NCI-H1105 (cell line): ENCODE results near the gene CPXM2.

ENCODE experiments used
- DNase-seq: peaks from one replicate; lab custom pipeline; 2025; lab: John Stamatoyannopoulos, UW

The CPXM2 gene

GRCh38 chr10:123772645-123773508 lies 118.7 kb downstream of the CPXM2 start:
- DNase-seq = no peak

GRCh38 chr10:123771877-123772644 lies 119.5 kb downstream of the CPXM2 start:
- DNase-seq = no peak

GRCh38 chr10:123769647-123770046 lies 122.0 kb downstream of the CPXM2 start:
- DNase-seq = no peak

- DNase-seq = no peak
Observed at GRCh38 chr10:123766761-123767160, 124.8 kb downstream of the CPXM2 start.

GRCh38 chr10:123766012-123766411 lies 125.6 kb downstream of the CPXM2 start:
- no peak for DNase-seq

- no peak for DNase-seq
Observed at GRCh38 chr10:123761666-123762230, 129.9 kb downstream of the CPXM2 start.

GRCh38 chr10:123761038-123761428 lies 130.6 kb downstream of the CPXM2 start:
- no peak for DNase-seq

- no peak for DNase-seq
Observed at GRCh38 chr10:123760356-123761037, 131.1 kb downstream of the CPXM2 start.

GRCh38 chr10:123759501-123760031 lies 132.0 kb downstream of the CPXM2 start:
- no peak for DNase-seq

- no peak for DNase-seq
Observed at GRCh38 chr10:123759041-123759440, 132.6 kb downstream of the CPXM2 start.

GRCh38 chr10:123757853-123758252 lies 133.8 kb downstream of the CPXM2 start:
- DNase-seq = no peak

- DNase-seq = no peak
Observed at GRCh38 chr10:123755061-123755460, 136.5 kb downstream of the CPXM2 start.

- no peak for DNase-seq
Observed at GRCh38 chr10:123754123-123754522, 137.5 kb downstream of the CPXM2 start.

GRCh38 chr10:123751342-123752134 lies 140.1 kb downstream of the CPXM2 start:
- no peak for DNase-seq

- DNase-seq = no peak
Observed at GRCh38 chr10:123750901-123751300, 140.7 kb downstream of the CPXM2 start.

- DNase-seq = no peak
Observed at GRCh38 chr10:123748711-123749110, 142.9 kb downstream of the CPXM2 start.

- no peak for DNase-seq
Observed at GRCh38 chr10:123747426-123747825, 144.2 kb downstream of the CPXM2 start.

GRCh38 chr10:123746942-123747341 lies 144.7 kb downstream of the CPXM2 start:
- DNase-seq = no peak

GRCh38 chr10:123746520-123746919 lies 145.1 kb downstream of the CPXM2 start:
- no peak for DNase-seq

- DNase-seq = no peak
Observed at GRCh38 chr10:123746061-123746460, 145.5 kb downstream of the CPXM2 start.

GRCh38 chr10:123744224-123744536 lies 147.4 kb downstream of the CPXM2 start:
- DNase-seq = no peak
